ENCODE data around the gene KCNV2. TPM values are rescaled to one million over a fixed set of nuclear protein-coding genes. Genes with fewer than 3 reads are reported as not detected.

The KCNV2 gene
- total and polyA plus RNA-seq, 10 donors = not detected

DNA sequence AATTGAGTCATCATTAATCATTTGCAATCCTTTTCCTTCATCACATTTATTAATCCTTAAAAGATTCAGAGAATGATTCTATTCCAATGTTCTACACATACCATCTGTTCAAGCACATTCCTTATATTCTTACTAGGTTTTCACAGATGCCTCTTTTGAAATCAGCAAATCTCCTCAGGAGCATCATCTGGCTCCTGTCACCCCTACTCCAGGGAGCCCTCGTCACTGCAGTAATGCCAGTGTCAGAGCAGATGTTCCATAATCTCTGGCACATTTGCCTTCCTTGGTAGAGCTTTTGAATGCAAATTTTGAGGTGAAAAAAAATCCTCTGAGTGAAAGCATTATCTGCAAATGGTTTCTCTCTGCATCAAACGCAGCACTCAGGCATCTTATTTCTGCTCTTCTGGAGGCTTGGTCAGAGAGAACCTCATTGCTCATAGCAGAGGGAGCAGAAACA is 7.6 kb upstream of the KCNV2 start:
- intact Hi-C loops (cut with DNase I; ENCODE audit: low total_unique reads) = no loop called here
- Histone ChIP-seq H3K9me3 (no peaks in the 10 kb centered on the region), H3K27ac (no peak overlapping the region), H3K36me3 (no peaks in the 10 kb centered on the region), H3K4me1 (no peaks in the 10 kb centered on the region), H3K27me3 (replicated peaks in 1 of 7) (no peaks in the 10 kb centered on the region), H3K4me3 (no peak overlapping the region)
- TF ChIP-seq POLR2AphosphoS5 (IDR thresholded peaks at IDR 0.05) (no peak), CTCF (IDR thresholded peaks at IDR 0.05 in 8 of 11, conservative IDR thresholded peaks at IDR 0.05 in 3 of 11) (no peak), POLR2A (IDR thresholded peaks at IDR 0.05) (no peak)
- 60 to 80% (median 73%) methylated on average over 2 of the region's 2 CpGs for WGBS, 5 donors
- DNase-seq = no peak

GRCh38 chr9:2711716-2712115 is 5.6 kb upstream of the KCNV2 start:
- TF ChIP-seq POLR2A (IDR thresholded peaks at IDR 0.05) (no peak), CTCF (IDR thresholded peaks at IDR 0.05 in 8 of 11, conservative IDR thresholded peaks at IDR 0.05 in 3 of 11) (no peak), POLR2AphosphoS5 (IDR thresholded peaks at IDR 0.05) (no peak)
- no peaks in the 10 kb centered on the region for H3K27me3 ChIP-seq (replicated peaks in 1 of 7)
- H3K4me3 ChIP-seq = no peak overlapping the region
- no peak for DNase-seq
- H3K4me1 ChIP-seq = no peaks in the 10 kb centered on the region
- no peaks in the 10 kb centered on the region for H3K36me3 ChIP-seq
- H3K9me3 ChIP-seq = no peaks in the 10 kb centered on the region
- 89 to 95% (median 92%) methylated on average over 6 of the region's 6 CpGs for WGBS, 5 donors
- no peak overlapping the region for H3K27ac ChIP-seq
- intact Hi-C loops (cut with DNase I; ENCODE audit: low total_unique reads) = no loop called here

- 92 to 99% (median 98%) methylated on average over 58 to 69 of the region's 69 CpGs for WGBS, 5 donors
- Histone ChIP-seq H3K4me1 (no peaks in the 10 kb centered on the region), H3K27ac (no peak overlapping the region), H3K36me3 (peaks cover 0 to 7% (median 0%) of the 10 kb centered on the region in 6 donors), H3K4me3 (no peak overlapping the region), H3K27me3 (replicated peaks in 1 of 7) (no peaks in the 10 kb centered on the region), H3K9me3 (peaks cover 0 to 14% (median 10%) of the 10 kb centered on the region in 8 donors)
- TF ChIP-seq POLR2AphosphoS5 (IDR thresholded peaks at IDR 0.05) (no peak), CTCF (IDR thresholded peaks at IDR 0.05 in 8 of 11, conservative IDR thresholded peaks at IDR 0.05 in 3 of 11) (no peak), POLR2A (IDR thresholded peaks at IDR 0.05) (no peak)
- intact Hi-C loops (cut with DNase I; ENCODE audit: low total_unique reads) = no loop called here
- DNase-seq = peak; percentile 71
These were observed 839 bp downstream of the KCNV2 start for GRCh38 chr9:2718001-2718697.

DNA sequence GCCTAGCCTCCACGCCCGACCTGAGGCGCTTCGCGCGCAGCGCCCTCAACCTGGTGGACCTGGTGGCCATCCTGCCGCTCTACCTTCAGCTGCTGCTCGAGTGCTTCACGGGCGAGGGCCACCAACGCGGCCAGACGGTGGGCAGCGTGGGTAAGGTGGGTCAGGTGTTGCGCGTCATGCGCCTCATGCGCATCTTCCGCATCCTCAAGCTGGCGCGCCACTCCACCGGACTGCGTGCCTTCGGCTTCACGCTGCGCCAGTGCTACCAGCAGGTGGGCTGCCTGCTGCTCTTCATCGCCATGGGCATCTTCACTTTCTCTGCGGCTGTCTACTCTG is 1.4 kb downstream of the KCNV2 start:
- intact Hi-C loops (cut with DNase I; ENCODE audit: low total_unique reads) = no loop called here
- Histone ChIP-seq H3K9me3 (peaks cover 0 to 14% (median 10%) of the 10 kb centered on the region in 8 donors), H3K4me3 (no peak overlapping the region), H3K36me3 (peaks cover 0 to 7% (median 0%) of the 10 kb centered on the region in 6 donors), H3K4me1 (no peaks in the 10 kb centered on the region), H3K27me3 (replicated peaks in 1 of 7) (no peaks in the 10 kb centered on the region), H3K27ac (no peak overlapping the region)
- TF ChIP-seq POLR2A (IDR thresholded peaks at IDR 0.05) = no peak
- TF ChIP-seq POLR2AphosphoS5 (IDR thresholded peaks at IDR 0.05) = no peak
- no peak for TF ChIP-seq CTCF (IDR thresholded peaks at IDR 0.05 in 8 of 11, conservative IDR thresholded peaks at IDR 0.05 in 3 of 11)
- DNase-seq = no peak
- 97 to 99% (median 98%) methylated on average over 26 to 29 of the region's 29 CpGs for WGBS, 5 donors
